ENCODE measurements around the gene TMEM212. TPM values are rescaled to one million over a fixed set of nuclear protein-coding genes. Genes with fewer than 3 reads are reported as not detected.

Gene TMEM212
- total RNA-seq, 4 donors from 2014 or later = not detected

- Histone ChIP-seq H3K36me3 (no peaks in the 10 kb centered on the region), H3K4me1 (peaks cover 6% of the 10 kb centered on the region in 2 donors), H3K27me3 (no peaks in the 10 kb centered on the region), H3K4me3 (no peak overlapping the region), H3K9me3 (no peaks in the 10 kb centered on the region), H3K27ac (peak overlapping the region; percentile 68 to 81 (median 75))
- DNase-seq (peak; percentile 30 to 45), ATAC-seq (peak; percentile 60 to 64)
- in situ Hi-C loops (cut with MboI; ENCODE audit: low sequenced_read_pairs in 4 of 4) = no loop called here
- no peak for TF ChIP-seq CTCF (IDR thresholded peaks at IDR 0.05 in 4 of 5, conservative IDR thresholded peaks at IDR 0.05 in 1 of 5)
- no peak for TF ChIP-seq POLR2A (IDR thresholded peaks at IDR 0.05)
- intact Hi-C loops (cut with DNase I; ENCODE audit: low total_unique reads) = no loop called here
Measured at GRCh38 chr3:171811295-171811912, 31.7 kb upstream of the TMEM212 start.

GRCh38 chr3:171811913-171812335 lies 31.2 kb upstream of the TMEM212 start:
- Histone ChIP-seq H3K9me3 (no peaks in the 10 kb centered on the region), H3K27ac (peak overlapping the region; percentile 68 to 81 (median 75)), H3K4me1 (peaks cover 6% of the 10 kb centered on the region in 2 donors), H3K36me3 (no peaks in the 10 kb centered on the region), H3K27me3 (no peaks in the 10 kb centered on the region), H3K4me3 (no peak overlapping the region)
- TF ChIP-seq CTCF (IDR thresholded peaks at IDR 0.05 in 4 of 5, conservative IDR thresholded peaks at IDR 0.05 in 1 of 5) = no peak
- TF ChIP-seq POLR2A (IDR thresholded peaks at IDR 0.05) = no peak
- in situ Hi-C loops (cut with MboI; ENCODE audit: low sequenced_read_pairs in 4 of 4) (no loop called here), intact Hi-C loops (cut with DNase I; ENCODE audit: low total_unique reads) (no loop called here)
- no peak for ATAC-seq
- DNase-seq = no peak

GRCh38 chr3:171812811-171813210 lies 30.3 kb upstream of the TMEM212 start:
- Histone ChIP-seq H3K9me3 (no peaks in the 10 kb centered on the region), H3K27ac (peak overlapping the region in 1 of 4 donors; percentile 71), H3K4me3 (no peak overlapping the region), H3K4me1 (peaks cover 6% of the 10 kb centered on the region in 2 donors), H3K36me3 (no peaks in the 10 kb centered on the region), H3K27me3 (no peaks in the 10 kb centered on the region)
- DNase-seq (no peak), ATAC-seq (no peak)
- in situ Hi-C loops (cut with MboI; ENCODE audit: low sequenced_read_pairs in 4 of 4) (no loop called here), intact Hi-C loops (cut with DNase I; ENCODE audit: low total_unique reads) (no loop called here)
- TF ChIP-seq POLR2A (IDR thresholded peaks at IDR 0.05) = no peak
- TF ChIP-seq CTCF (IDR thresholded peaks at IDR 0.05 in 4 of 5, conservative IDR thresholded peaks at IDR 0.05 in 1 of 5) = no peak

- Histone ChIP-seq H3K9me3 (no peaks in the 10 kb centered on the region), H3K4me1 (peaks cover 6% of the 10 kb centered on the region in 2 donors), H3K27me3 (no peaks in the 10 kb centered on the region), H3K4me3 (no peak overlapping the region), H3K36me3 (no peaks in the 10 kb centered on the region), H3K27ac (peak overlapping the region in 1 of 4 donors; percentile 44)
- TF ChIP-seq CTCF (IDR thresholded peaks at IDR 0.05 in 4 of 5, conservative IDR thresholded peaks at IDR 0.05 in 1 of 5) (no peak), POLR2A (IDR thresholded peaks at IDR 0.05) (no peak)
- DNase-seq (no peak), ATAC-seq (no peak)
- intact Hi-C loops (cut with DNase I; ENCODE audit: low total_unique reads) = no loop called here
- in situ Hi-C loops (cut with MboI; ENCODE audit: low sequenced_read_pairs in 4 of 4) = no loop called here
Measured at GRCh38 chr3:171813278-171813896, 29.8 kb upstream of the TMEM212 start.
